Measurements from ENCODE around the gene GSTA3. TPM values are rescaled to one million over a fixed set of nuclear protein-coding genes. Genes with fewer than 3 reads are reported as not detected.
"Not testable (repeated sequence)": the region's sequence is repeated elsewhere in the genome, so short reads cannot be mapped to it uniquely, and the experiment has no call there.

The GSTA3 gene
- total RNA-seq, 2 experiments from 2014 or later, result not detected

- Mint-ChIP-seq H3K27me3 (peaks cover 11% of the 10 kb centered on the region), H3K9me3 (no peaks in the 10 kb centered on the region), H3K27ac (no peak overlapping the region), H3K36me3 (no peaks in the 10 kb centered on the region), H3K4me1 (ENCODE audit: low read depth) (no peaks in the 10 kb centered on the region), H3K4me3 (no peak overlapping the region)
- intact Hi-C loops (cut with micrococcal nuclease), result loop anchor here (5.0 kb wide), 1 partner anchor 93 kb away; the partner anchor contains the start of gene GSTA4
- POLR2A ChIA-PET, result no interaction called here
- DNase-seq, result peak; percentile 27
- CTCF ChIA-PET, result no interaction called here
These were observed 4.8 kb downstream of the GSTA3 start for GRCh38 chr6:52904562-52905279.

GRCh38 chr6:52900536-52900935, 9.0 kb downstream of the GSTA3 start:
- POLR2A ChIA-PET, result no interaction called here
- intact Hi-C loops (cut with micrococcal nuclease), result loop anchor here (5.0 kb wide), 1 partner anchor 97 kb away; the partner anchor contains the start of gene GSTA4
- Mint-ChIP-seq H3K27ac (no peak overlapping the region), H3K4me1 (ENCODE audit: low read depth) (no peaks in the 10 kb centered on the region), H3K36me3 (no peaks in the 10 kb centered on the region), H3K27me3 (peaks cover 11% of the 10 kb centered on the region), H3K4me3 (no peak overlapping the region), H3K9me3 (peaks cover 3% of the 10 kb centered on the region)
- CTCF ChIA-PET, result no interaction called here
- no peak for DNase-seq

- DNase-seq; H3K27ac Mint-ChIP-seq; H3K36me3 Mint-ChIP-seq; H3K9me3 Mint-ChIP-seq; intact Hi-C loops (cut with micrococcal nuclease); CTCF ChIA-PET; POLR2A ChIA-PET; H3K4me3 Mint-ChIP-seq; H3K4me1 Mint-ChIP-seq (ENCODE audit: low read depth): not testable (repeated sequence)
- H3K27me3 Mint-ChIP-seq, result peaks cover 12% of the 10 kb centered on the region
These were observed 13.7 kb downstream of the GSTA3 start for GRCh38 chr6:52895790-52896189.

- no peak overlapping the region for H3K27ac Mint-ChIP-seq
- peaks cover 5% of the 10 kb centered on the region for H3K4me1 Mint-ChIP-seq (ENCODE audit: low read depth)
- POLR2A ChIA-PET, result no interaction called here
- H3K27me3 Mint-ChIP-seq, result peaks cover 7% of the 10 kb centered on the region
- intact Hi-C loops (cut with micrococcal nuclease), result no loop called here
- H3K4me3 Mint-ChIP-seq, result no peak overlapping the region
- H3K9me3 Mint-ChIP-seq, result peaks cover 3% of the 10 kb centered on the region
- DNase-seq, result no peak
- CTCF ChIA-PET, result no interaction called here
- no peaks in the 10 kb centered on the region for H3K36me3 Mint-ChIP-seq
These were observed 15.2 kb downstream of the GSTA3 start for GRCh38 chr6:52894285-52894684.

GRCh38 chr6:52893803-52894202, 15.7 kb downstream of the GSTA3 start:
- Mint-ChIP-seq H3K4me1 (ENCODE audit: low read depth) (peaks cover 5% of the 10 kb centered on the region), H3K27me3 (peaks cover 7% of the 10 kb centered on the region), H3K9me3 (peaks cover 3% of the 10 kb centered on the region), H3K4me3 (no peak overlapping the region), H3K36me3 (no peaks in the 10 kb centered on the region), H3K27ac (no peak overlapping the region)
- POLR2A ChIA-PET, result no interaction called here
- CTCF ChIA-PET, result no interaction called here
- intact Hi-C loops (cut with micrococcal nuclease), result no loop called here
- DNase-seq, result no peak

- peaks cover 6% of the 10 kb centered on the region for H3K4me1 Mint-ChIP-seq (ENCODE audit: low read depth)
- ChIA-PET POLR2A (no interaction called here), CTCF (no interaction called here)
- peaks cover 7% of the 10 kb centered on the region for H3K27me3 Mint-ChIP-seq
- no peak overlapping the region for H3K4me3 Mint-ChIP-seq
- H3K36me3 Mint-ChIP-seq, result no peaks in the 10 kb centered on the region
- no peak for DNase-seq
- intact Hi-C loops (cut with micrococcal nuclease), result no loop called here
- peaks cover 3% of the 10 kb centered on the region for H3K9me3 Mint-ChIP-seq
- H3K27ac Mint-ChIP-seq, result no peak overlapping the region
These were observed 16.3 kb downstream of the GSTA3 start for GRCh38 chr6:52893221-52893620.

- Mint-ChIP-seq H3K27me3 (peaks cover 7% of the 10 kb centered on the region), H3K27ac (no peak overlapping the region)
- POLR2A ChIA-PET, result no interaction called here
These were observed 19.5 kb downstream of the GSTA3 start for GRCh38 chr6:52890018-52890417.

GRCh38 chr6:52887910-52888524, 21.5 kb downstream of the GSTA3 start:
- intact Hi-C loops (cut with micrococcal nuclease), result loop anchor here (1.0 kb wide), 1 partner anchor 88 kb away; no protein-coding TSS in a partner anchor
- H3K27ac Mint-ChIP-seq, result no peak overlapping the region
- peaks cover 5% of the 10 kb centered on the region for H3K27me3 Mint-ChIP-seq
- H3K9me3 Mint-ChIP-seq, result no peaks in the 10 kb centered on the region
- no peak overlapping the region for H3K4me3 Mint-ChIP-seq
- H3K36me3 Mint-ChIP-seq, result no peaks in the 10 kb centered on the region
- ChIA-PET POLR2A (no interaction called here), CTCF (interaction anchor here (0.9 to 1.1 kb wide), 2 partner anchors 11 to 108 kb away, joined by 3 read pairs; no protein-coding TSS in a partner anchor)
- no peak for DNase-seq
- peaks cover 5% of the 10 kb centered on the region for H3K4me1 Mint-ChIP-seq (ENCODE audit: low read depth)

More at GRCh38 chr6:52890018-52890417, 19.5 kb downstream of the GSTA3 start:
- CTCF ChIA-PET, result interaction anchor here (0.6 kb wide), 1 partner anchor 471 kb away, joined by 3 read pairs; no protein-coding TSS in a partner anchor
- Mint-ChIP-seq H3K4me1 (ENCODE audit: low read depth) (peaks cover 10% of the 10 kb centered on the region), H3K9me3 (no peaks in the 10 kb centered on the region), H3K4me3 (no peak overlapping the region), H3K36me3 (no peaks in the 10 kb centered on the region)
- intact Hi-C loops (cut with micrococcal nuclease), result no loop called here
- no peak for DNase-seq

- H3K27ac Mint-ChIP-seq, result no peak overlapping the region
These were observed 27.3 kb downstream of the GSTA3 start for GRCh38 chr6:52881996-52882841.

GRCh38 chr6:52881662-52881995, 27.9 kb downstream of the GSTA3 start:
- ChIA-PET POLR2A (no interaction called here), CTCF (interaction anchor here (0.7 to 1.8 kb wide), 7 partner anchors 10 to 188 kb away, joined by 3 to 5 read pairs (median 4); partner anchors contain the start of genes FBXO9 and GSTA4)
- intact Hi-C loops (cut with micrococcal nuclease), result no loop called here
- DNase-seq, result no peak
- peaks cover 2% of the 10 kb centered on the region for H3K27me3 Mint-ChIP-seq
- H3K36me3 Mint-ChIP-seq, result no peaks in the 10 kb centered on the region
- no peak overlapping the region for H3K27ac Mint-ChIP-seq
- peaks cover 11% of the 10 kb centered on the region for H3K4me1 Mint-ChIP-seq (ENCODE audit: low read depth)
- H3K9me3 Mint-ChIP-seq, result no peaks in the 10 kb centered on the region
- H3K4me3 Mint-ChIP-seq, result peak overlapping the region; percentile 75

More at GRCh38 chr6:52881996-52882841, 27.3 kb downstream of the GSTA3 start:
- ChIA-PET POLR2A (no interaction called here), CTCF (interaction anchor here (0.7 to 1.8 kb wide), 7 partner anchors 10 to 187 kb away, joined by 3 to 5 read pairs (median 4); partner anchors contain the start of genes FBXO9 and GSTA4)
- H3K36me3 Mint-ChIP-seq, result no peaks in the 10 kb centered on the region
- intact Hi-C loops (cut with micrococcal nuclease), result loop anchor here (1.0 kb wide), 1 partner anchor 113 kb away; the partner anchor contains the start of gene GSTA4
- H3K4me3 Mint-ChIP-seq, result peak overlapping the region; percentile 75
- no peaks in the 10 kb centered on the region for H3K9me3 Mint-ChIP-seq
- peaks cover 6% of the 10 kb centered on the region for H3K4me1 Mint-ChIP-seq (ENCODE audit: low read depth)
- H3K27me3 Mint-ChIP-seq, result peaks cover 2% of the 10 kb centered on the region
- DNase-seq, result peak; percentile 79

- H3K27me3 Mint-ChIP-seq, result peaks cover 6% of the 10 kb centered on the region
- intact Hi-C loops (cut with micrococcal nuclease), result no loop called here
- no peaks in the 10 kb centered on the region for H3K9me3 Mint-ChIP-seq
- no peak overlapping the region for H3K4me3 Mint-ChIP-seq
- POLR2A ChIA-PET, result no interaction called here
- no peak overlapping the region for H3K27ac Mint-ChIP-seq
- no peak for DNase-seq
- CTCF ChIA-PET, result interaction anchor here (0.8 to 1.5 kb wide), 2 partner anchors 9 to 11 kb away, joined by 3 read pairs; no protein-coding TSS in a partner anchor
- H3K36me3 Mint-ChIP-seq, result no peaks in the 10 kb centered on the region
- peaks cover 12% of the 10 kb centered on the region for H3K4me1 Mint-ChIP-seq (ENCODE audit: low read depth)
These were observed 31.7 kb downstream of the GSTA3 start for GRCh38 chr6:52877786-52878185.

GRCh38 chr6:52877168-52877567, 32.3 kb downstream of the GSTA3 start:
- CTCF ChIA-PET, result interaction anchor here (0.8 to 1.5 kb wide), 2 partner anchors 9 to 12 kb away, joined by 3 read pairs; no protein-coding TSS in a partner anchor

More at GRCh38 chr6:52877168-52877567, 32.3 kb downstream of the GSTA3 start:
- intact Hi-C loops (cut with micrococcal nuclease), result no loop called here
- Mint-ChIP-seq H3K27ac (no peak overlapping the region), H3K4me3 (no peak overlapping the region), H3K27me3 (peaks cover 6% of the 10 kb centered on the region), H3K4me1 (ENCODE audit: low read depth) (peaks cover 11% of the 10 kb centered on the region), H3K36me3 (no peaks in the 10 kb centered on the region), H3K9me3 (no peaks in the 10 kb centered on the region)
- DNase-seq, result no peak
- POLR2A ChIA-PET, result no interaction called here

Data from activated CD4-positive, alpha-beta memory T cell treated with anti-CD3 and anti-CD28 coated beads for 36 hours (primary cell).